Neural crest cell (in vitro differentiated cells): ENCODE measurements around the gene NSUN2. TPM values are rescaled to one million over a fixed set of nuclear protein-coding genes. Genes with fewer than 3 reads are reported as not detected.
A peak's percentile ranks its signal among the peaks of the same experiment; 100 is the strongest.

Source experiments
- DNase-seq: peaks from one replicate; pipeline ENCODE4 v3.0.0; 2021; ENCODE audit warnings: low read depth, mixed read lengths, low spot score
- H3K27ac Mint-ChIP-seq: one replicate; pipeline ENCODE4 v1.8.0; 2021; ENCODE audit warnings: mild to moderate bottlenecking, mixed read lengths; ENCODE audit not compliant: unreplicated experiment
- H3K27me3 Mint-ChIP-seq: 2 replicates; pipeline ENCODE4 v1.8.0; 2021; ENCODE audit warnings: low read depth, mild to moderate bottlenecking, mixed read lengths
- H3K36me3 Mint-ChIP-seq: 2 replicates; pipeline ENCODE4 v1.8.0; 2021; ENCODE audit warnings: low read depth, mild to moderate bottlenecking, mixed read lengths
- H3K4me1 Mint-ChIP-seq: 2 replicates; pipeline ENCODE4 v1.8.0; 2021; ENCODE audit warnings: mixed read lengths
- H3K4me3 Mint-ChIP-seq: one replicate; pipeline ENCODE4 v1.8.0; 2021; ENCODE audit warnings: mild to moderate bottlenecking, mixed read lengths
- H3K9me3 Mint-ChIP-seq: 2 replicates; pipeline ENCODE4 v1.8.0; 2021; ENCODE audit warnings: mixed read lengths
- CTCF ChIP-seq: fragments of 200-600 bp; sonication (generic); conservative IDR thresholded peaks from 2 replicates; pipeline ENCODE4 v1.5.0; 2021; ENCODE audit warnings: antibody characterized with exemption, mild to moderate bottlenecking
- total RNA-seq: library from RNA; stranded (reverse); gene quantifications from 2 replicates; pipeline ENCODE4 v1.2.1, GENCODE V29; 2021

The NSUN2 gene
- total RNA-seq, 1 donor from 2014 or later = 76.9 TPM

DNA sequence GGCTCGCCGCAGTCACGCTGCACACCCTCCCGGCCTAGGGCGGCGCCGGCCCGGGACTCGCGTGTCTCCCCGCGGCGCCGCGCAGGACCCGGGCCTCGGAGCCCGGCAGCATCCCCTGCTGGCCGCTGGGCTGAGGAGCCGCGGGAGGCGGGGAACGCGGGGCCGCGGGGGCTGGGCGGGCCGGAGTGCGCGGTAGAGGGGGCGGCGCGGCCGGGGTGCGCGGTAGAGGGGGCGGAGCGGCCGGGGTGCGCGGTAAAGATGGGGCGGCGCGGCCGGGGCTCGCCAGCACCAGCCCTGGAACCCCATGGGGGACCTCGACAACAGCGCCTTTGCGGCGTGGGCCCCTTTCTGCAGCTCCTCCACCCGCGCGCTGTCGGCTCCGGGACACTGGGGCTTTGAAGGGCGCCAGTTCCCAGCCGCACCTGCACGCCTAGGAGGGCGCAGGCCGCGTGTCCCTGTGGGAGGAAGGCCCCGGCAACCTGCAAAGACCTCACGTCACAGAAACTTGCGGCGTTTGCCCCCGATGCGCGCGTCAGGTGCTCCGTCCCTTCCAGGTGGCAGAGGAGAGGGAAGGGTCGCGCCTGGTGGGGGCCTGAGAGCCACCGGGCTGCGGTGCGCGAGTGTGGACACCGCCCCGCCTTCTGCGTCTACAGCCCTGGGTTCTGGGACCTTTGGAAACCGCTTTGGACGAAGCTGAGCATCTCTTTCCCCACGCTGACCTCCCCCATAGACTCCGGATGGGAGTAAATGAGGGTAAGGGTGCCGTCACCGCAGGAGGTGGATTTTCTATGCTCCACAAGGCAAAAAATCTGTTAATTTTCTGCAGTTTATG, 49.6 kb downstream of the NSUN2 start:
- peak; percentile 38 for DNase-seq
- peaks cover 83% of the 10 kb centered on the region for H3K27me3 Mint-ChIP-seq
- no peaks in the 10 kb centered on the region for H3K36me3 Mint-ChIP-seq
- peaks cover 4% of the 10 kb centered on the region for H3K4me1 Mint-ChIP-seq
- H3K9me3 Mint-ChIP-seq = peaks cover 4% of the 10 kb centered on the region
- peak; percentile 59 for TF ChIP-seq CTCF
- no peak overlapping the region for H3K4me3 Mint-ChIP-seq
- H3K27ac Mint-ChIP-seq = no peak overlapping the region

GRCh38 chr5:6582507-6583048, 50.3 kb downstream of the NSUN2 start:
- TF ChIP-seq CTCF = no peak
- Mint-ChIP-seq H3K36me3 (no peaks in the 10 kb centered on the region), H3K4me1 (peaks cover 4% of the 10 kb centered on the region), H3K27ac (no peak overlapping the region), H3K4me3 (no peak overlapping the region), H3K9me3 (peaks cover 4% of the 10 kb centered on the region), H3K27me3 (peaks cover 86% of the 10 kb centered on the region)
- DNase-seq = no peak

DNA sequence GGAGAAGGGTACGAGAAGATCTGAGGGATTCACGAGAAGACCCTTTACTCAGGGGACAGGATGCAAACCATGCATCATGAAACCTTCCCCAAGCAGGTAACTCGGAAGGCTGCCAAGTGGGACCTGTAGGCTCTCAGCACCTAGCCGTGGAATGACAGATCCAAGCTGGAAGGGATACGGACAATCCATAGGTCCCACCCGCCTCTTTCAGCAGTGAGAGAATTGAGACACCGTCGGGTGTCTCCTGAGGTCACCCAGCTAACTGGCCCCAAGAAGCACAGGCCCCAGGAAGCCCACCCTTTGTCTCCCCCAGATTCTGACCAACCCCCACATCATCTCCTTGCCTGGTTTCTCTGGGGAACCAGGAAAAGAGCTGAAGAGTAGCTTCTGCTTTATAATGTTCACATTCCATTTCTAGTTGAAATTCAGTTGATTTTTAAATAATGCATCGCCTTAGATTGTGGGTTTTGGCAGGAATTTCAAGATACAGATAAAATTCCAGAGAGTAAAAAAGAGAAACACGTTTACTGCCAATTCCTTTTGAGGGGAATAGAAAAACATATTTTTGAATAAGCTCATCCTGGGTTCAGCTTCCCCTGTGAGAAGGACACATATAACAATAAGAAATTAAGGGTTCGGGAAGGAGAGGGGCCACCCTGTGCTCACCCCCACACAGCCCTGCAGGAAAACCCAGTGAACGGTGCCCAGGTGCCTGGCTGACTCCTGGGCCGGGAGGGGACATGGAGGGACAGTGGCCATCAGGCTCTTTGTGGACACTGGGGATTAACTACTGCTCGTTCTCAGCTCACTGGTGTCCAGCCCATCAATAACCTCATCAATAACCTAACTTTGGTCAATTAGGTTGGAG, 51.1 kb downstream of the NSUN2 start:
- H3K4me3 Mint-ChIP-seq = peak overlapping the region; percentile 6
- H3K36me3 Mint-ChIP-seq = no peaks in the 10 kb centered on the region
- DNase-seq = no peak
- no peak overlapping the region for H3K27ac Mint-ChIP-seq
- H3K9me3 Mint-ChIP-seq = no peaks in the 10 kb centered on the region
- peaks cover 4% of the 10 kb centered on the region for H3K4me1 Mint-ChIP-seq
- no peak for TF ChIP-seq CTCF
- peaks cover 83% of the 10 kb centered on the region for H3K27me3 Mint-ChIP-seq

DNA sequence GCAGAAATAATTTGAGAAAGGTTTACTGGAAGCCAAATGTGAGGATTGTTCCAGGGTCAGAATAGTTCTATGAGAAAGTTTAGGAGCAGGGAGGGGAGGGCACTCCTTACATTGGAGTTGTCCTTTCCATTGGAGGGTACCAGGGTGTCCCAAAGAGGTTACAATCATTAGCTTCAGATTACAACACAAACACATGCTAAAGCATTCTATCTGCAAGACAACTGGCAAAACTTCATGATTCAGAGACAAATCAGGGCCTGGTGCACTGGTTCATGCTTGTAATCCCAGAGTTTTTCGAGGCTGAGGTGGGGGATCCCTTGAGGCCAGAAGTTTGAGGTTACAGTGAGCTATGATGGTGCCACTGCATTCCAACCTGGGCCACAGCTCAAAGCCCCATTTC, 51.8 kb downstream of the NSUN2 start:
- H3K4me1 Mint-ChIP-seq = peaks cover 4% of the 10 kb centered on the region
- no peaks in the 10 kb centered on the region for H3K9me3 Mint-ChIP-seq
- no peaks in the 10 kb centered on the region for H3K36me3 Mint-ChIP-seq
- DNase-seq = no peak
- H3K27ac Mint-ChIP-seq = no peak overlapping the region
- peak overlapping the region; percentile 6 for H3K4me3 Mint-ChIP-seq
- peaks cover 77% of the 10 kb centered on the region for H3K27me3 Mint-ChIP-seq
- TF ChIP-seq CTCF = no peak

- H3K4me3 Mint-ChIP-seq = no peak overlapping the region
- H3K27ac Mint-ChIP-seq = no peak overlapping the region
- no peaks in the 10 kb centered on the region for H3K9me3 Mint-ChIP-seq
- no peak for TF ChIP-seq CTCF
- no peaks in the 10 kb centered on the region for H3K36me3 Mint-ChIP-seq
- DNase-seq = no peak
- H3K4me1 Mint-ChIP-seq = peaks cover 4% of the 10 kb centered on the region
- peaks cover 64% of the 10 kb centered on the region for H3K27me3 Mint-ChIP-seq
Measured at GRCh38 chr5:6579535-6579934, 53.3 kb downstream of the NSUN2 start.
